Left ventricle myocardium inferior (tissue), 1 donor: ENCODE results near the gene MAPK8IP3. TPM values are rescaled to one million over a fixed set of nuclear protein-coding genes. Genes with fewer than 3 reads are reported as not detected.

Experiments used
- DNase-seq: peaks from one replicate; pipeline ENCODE4 v3.0.0-alpha.2; 2020
- H3K27ac ChIP-seq: fragments of 200-600 bp; replicated peaks from 2 replicates; pipeline ENCODE4 v1.8.0; 2021
- H3K27me3 ChIP-seq: fragments of 200-600 bp; 2 replicates; pipeline ENCODE4 v1.8.0; 2021; ENCODE audit warnings: low read depth
- H3K36me3 ChIP-seq: fragments of 200-600 bp; 2 replicates; pipeline ENCODE4 v1.8.0; 2021
- H3K4me1 ChIP-seq: fragments of 200-600 bp; 2 replicates; pipeline ENCODE4 v1.8.0; 2021
- H3K4me3 ChIP-seq: fragments of 200-600 bp; 2 replicates; pipeline ENCODE4 v1.8.0; 2021; ENCODE audit warnings: mild to moderate bottlenecking, moderate library complexity
- H3K9me3 ChIP-seq: fragments of 200-600 bp; replicated peaks from 2 replicates; pipeline ENCODE4 v1.8.0; 2021
- CTCF ChIP-seq: fragments of 200-600 bp; IDR thresholded peaks from 2 replicates; pipeline ENCODE4 v1.8.0; 2021; ENCODE audit warnings: antibody characterized with exemption, mild to moderate bottlenecking, borderline replicate concordance
- intact Hi-C: fragments of 100-400 bp; cut with micrococcal nuclease; formaldehyde crosslinking; loops from one replicate; pipeline ENCODE4 v1.11.0; 2022
- total RNA-seq: library from RNA; stranded (reverse); fragmentation: NEBNext Ultra II Directional; extraction: Animal tissue kit (Norgen Biotek cat#: 25700); gene quantifications from one replicate; pipeline ENCODE4 v1.2.1, GENCODE V29; 2021
- donor health status: DM: no; HTN: yes; CAD: no; lungs with severe emphysema.

The MAPK8IP3 gene
- total RNA-seq, 1 donor from 2014 or later = 56.0 TPM

GRCh38 chr16:1769402-1770300 lies 63.7 kb downstream of the MAPK8IP3 start:
- Histone ChIP-seq H3K4me1 (peaks cover 54% of the 10 kb centered on the region), H3K27me3 (no peaks in the 10 kb centered on the region), H3K9me3 (no peaks in the 10 kb centered on the region), H3K4me3 (peak overlapping the region; percentile 92), H3K36me3 (peaks cover 50% of the 10 kb centered on the region), H3K27ac (peak overlapping the region; percentile 95)
- no peak for TF ChIP-seq CTCF
- intact Hi-C loops = no loop called here
- DNase-seq = no peak

DNA sequence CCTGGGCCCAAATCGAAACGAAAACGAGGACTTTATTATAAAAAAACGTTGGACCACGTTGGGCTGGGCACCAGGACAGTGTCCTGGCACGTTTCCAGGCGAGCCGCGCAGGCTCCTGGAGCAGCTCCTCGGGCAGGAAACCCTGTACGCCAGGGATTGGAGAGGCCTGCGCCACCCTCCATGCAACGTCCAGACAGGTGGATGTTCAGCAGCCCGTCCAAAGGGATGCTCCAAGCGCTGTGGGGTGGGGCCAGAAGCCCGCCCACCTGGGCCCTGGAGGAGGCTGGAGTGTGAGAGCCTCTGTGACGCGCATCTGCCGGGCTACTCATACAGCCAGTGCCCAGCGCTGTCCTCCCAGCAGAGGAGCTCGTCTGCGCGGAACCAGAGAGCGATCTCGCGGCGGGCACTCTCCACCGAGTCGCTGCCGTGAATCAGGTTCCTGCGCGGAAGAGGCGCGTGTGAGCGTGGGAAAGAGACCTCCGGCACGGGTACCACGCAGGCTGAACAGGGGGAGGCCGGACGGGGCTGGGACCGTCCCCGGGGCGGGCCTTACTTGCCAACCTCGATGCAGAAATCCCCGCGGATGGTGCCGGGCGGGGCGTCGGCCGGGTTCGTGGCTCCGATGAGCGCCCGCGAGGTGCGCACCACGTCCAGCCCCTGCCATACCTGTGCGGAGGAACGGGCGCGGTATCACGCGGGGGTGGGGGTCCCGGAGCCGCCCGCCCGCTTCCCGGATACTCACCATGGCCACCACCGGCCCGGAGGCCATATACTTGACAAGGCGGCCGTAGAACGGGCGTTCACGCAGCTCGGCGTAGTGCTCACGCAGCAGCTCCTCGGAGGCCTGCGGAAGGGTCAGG lies 64.6 kb downstream of the MAPK8IP3 start:
- DNase-seq = peak; percentile 62
- TF ChIP-seq CTCF = no peak
- H3K4me3 ChIP-seq = peak overlapping the region; percentile 92
- no peaks in the 10 kb centered on the region for H3K27me3 ChIP-seq
- H3K36me3 ChIP-seq = peaks cover 48% of the 10 kb centered on the region
- no peaks in the 10 kb centered on the region for H3K9me3 ChIP-seq
- peaks cover 61% of the 10 kb centered on the region for H3K4me1 ChIP-seq
- H3K27ac ChIP-seq = peak overlapping the region; percentile 95
- intact Hi-C loops = no loop called here

- H3K4me1 ChIP-seq = peaks cover 61% of the 10 kb centered on the region
- DNase-seq = peak; percentile 86
- peaks cover 45% of the 10 kb centered on the region for H3K36me3 ChIP-seq
- TF ChIP-seq CTCF = no peak
- no peaks in the 10 kb centered on the region for H3K9me3 ChIP-seq
- H3K27ac ChIP-seq = peak within 1 kb of the TSS; percentile 95
- peak within 1 kb of the TSS; percentile 92 for H3K4me3 ChIP-seq
- H3K27me3 ChIP-seq = no peaks in the 10 kb centered on the region
- intact Hi-C loops = no loop called here
Measured at GRCh38 chr16:1771188-1771863, 65.3 kb downstream of the MAPK8IP3 start, which contains the start of gene NME3. Gene NME3, minus strand, starts transcription at chr16:1771543. Its CDS starts 9 bp downstream, at chr16:1771534.

DNA sequence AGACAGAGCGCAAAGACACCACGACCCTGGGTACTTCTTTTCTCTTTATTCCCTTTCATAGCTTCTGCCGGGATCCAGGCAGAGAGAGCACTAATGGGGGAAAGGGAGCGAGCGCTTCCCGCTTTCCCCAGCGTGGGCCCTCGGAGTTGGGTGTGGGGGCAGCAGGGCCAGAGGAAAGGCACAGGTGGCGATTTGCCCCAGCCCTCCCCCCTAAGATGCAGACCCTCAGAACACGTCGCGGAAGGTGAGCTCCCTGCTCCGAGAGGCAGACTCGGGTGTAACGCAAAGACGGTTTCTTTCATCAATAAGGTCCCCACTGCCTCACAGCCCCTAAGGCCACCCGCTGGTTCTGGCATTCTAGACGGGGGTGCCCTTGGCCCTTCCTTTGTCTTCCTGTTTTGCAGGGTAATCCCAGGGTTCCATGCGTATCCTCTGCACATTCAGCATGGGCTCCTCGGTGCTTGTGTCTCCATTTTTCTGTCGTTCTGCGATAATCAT lies 65.9 kb downstream of the MAPK8IP3 start:
- peak overlapping the region; percentile 92 for H3K4me3 ChIP-seq
- intact Hi-C loops = no loop called here
- no peak for DNase-seq
- H3K36me3 ChIP-seq = peaks cover 45% of the 10 kb centered on the region
- TF ChIP-seq CTCF = no peak
- H3K9me3 ChIP-seq = no peaks in the 10 kb centered on the region
- H3K27me3 ChIP-seq = no peaks in the 10 kb centered on the region
- peaks cover 64% of the 10 kb centered on the region for H3K4me1 ChIP-seq
- H3K27ac ChIP-seq = peak overlapping the region; percentile 95
